Esophagus squamous epithelium (tissue), 4 donors: ENCODE measurements around the gene ATP5F1B.
"Not testable (repeated sequence)": the region's sequence is repeated elsewhere in the genome, so short reads cannot be mapped to it uniquely, and the experiment has no call there.

Experiments used
- CTCF ChIP-seq, 6 experiments: fragments of 450-650 bp in 4 of 6; fragments of 200-600 bp in 2 of 6; sonication (generic) in 2 of 6; IDR thresholded peaks; one replicate each; pipeline ENCODE4 v1.5.1; 2016 to 2019; ENCODE audit warnings: antibody characterized with exemption in 6 of 6, mild to moderate bottlenecking in 4 of 6, moderate library complexity in 4 of 6
- POLR2A ChIP-seq, 4 donors: fragments of 450-650 bp; IDR thresholded peaks; one replicate each; pipeline ENCODE4 v1.6.1; 2017; ENCODE audit warnings: antibody characterized with exemption in 4 of 4, mild to moderate bottlenecking in 4 of 4, moderate library complexity in 3 of 4

- not testable (repeated sequence) for TF ChIP-seq POLR2A, CTCF (IDR thresholded peaks at IDR 0.05)
Measured at GRCh38 chr12:56653781-56654180, 8.0 kb upstream of the ATP5F1B start.
